ENCODE measurements around the gene EPS15. TPM values are rescaled to one million over a fixed set of nuclear protein-coding genes. Genes with fewer than 3 reads are reported as not detected.

EPS15 gene
- total and polyA plus RNA-seq, 2 of the 8 experiments (the other 6 are each of a cell fraction or from before 2014, with no cell fraction given) = 15.9 to 57.2 TPM

DNA sequence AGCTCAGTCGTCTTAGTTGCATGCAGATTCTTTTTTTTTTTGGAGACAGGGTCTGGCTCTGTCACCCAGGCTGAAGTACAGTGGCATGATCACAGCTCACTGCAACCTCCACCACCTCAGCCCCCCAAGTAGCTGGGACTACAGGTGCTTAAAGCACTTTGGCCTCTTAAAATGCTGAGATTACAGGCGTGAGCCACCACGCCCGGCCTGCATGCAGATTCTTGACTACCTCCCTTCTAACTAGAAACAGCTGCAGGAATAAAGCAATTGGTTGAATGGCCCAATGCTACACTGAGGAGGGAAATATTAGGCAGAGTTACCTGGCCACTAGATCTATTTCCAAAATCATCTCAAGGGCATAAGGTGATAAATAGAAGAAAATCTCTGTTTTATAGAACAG lies 159.2 kb downstream of the EPS15 start (continued):
- TF ChIP-seq GABPA (IDR thresholded peaks at IDR 0.05; ENCODE audit: borderline replicate concordance, insufficient read depth, low read length) (no peak), EZH2 (IDR thresholded peaks at IDR 0.05; ENCODE audit: low read depth, low read length, severe bottlenecking) (no peak), BACH1 (IDR thresholded peaks at IDR 0.05; ENCODE audit: low read length) (no peak)

Measured in H1 (cell line).